Activated CD4-positive, alpha-beta T cell treated with anti-CD3 and anti-CD28 coated beads for 36 hours (primary cell): ENCODE data around the gene EGFL7. TPM values are rescaled to one million over a fixed set of nuclear protein-coding genes. Genes with fewer than 3 reads are reported as not detected.

Experiments
- ATAC-seq: fragments of 200-7000 bp; cut with Tn5 transposase; one replicate; pipeline ENCODE4 v1.10.0; 2021; ENCODE audit warnings: mild to moderate bottlenecking, moderate library complexity
- CTCF ChIA-PET: fragments of 350-600 bp; sonication (Branson Sonifier 250); formaldehyde crosslinking; loops from one replicate; lab custom pipeline; 2021; ENCODE audit warnings: antibody characterized with exemption; lab: Charles Lee
- POLR2A ChIA-PET: fragments of 350-600 bp; sonication (Branson Sonifier 250); formaldehyde crosslinking; loops from one replicate; lab custom pipeline; 2021; ENCODE audit warnings: antibody characterized with exemption, inconsistent platforms; lab: Charles Lee
- DNase-seq: peaks from one replicate; pipeline ENCODE4 v3.0.0-alpha.2; 2020
- H3K27ac Mint-ChIP-seq: one replicate; pipeline ENCODE4 v1.8.0; 2021; ENCODE audit warnings: mixed read lengths
- H3K27me3 Mint-ChIP-seq: one replicate; pipeline ENCODE4 v1.8.0; 2021; ENCODE audit warnings: mixed read lengths
- H3K36me3 Mint-ChIP-seq: one replicate; pipeline ENCODE4 v1.8.0; 2021; ENCODE audit warnings: low read depth, mixed read lengths
- H3K4me1 Mint-ChIP-seq: one replicate; pipeline ENCODE4 v1.8.0; 2021; ENCODE audit warnings: mixed read lengths
- H3K4me3 Mint-ChIP-seq: one replicate; pipeline ENCODE4 v1.8.0; 2021; ENCODE audit warnings: mild to moderate bottlenecking, moderate library complexity, mixed read lengths
- H3K9me3 Mint-ChIP-seq: one replicate; pipeline ENCODE4 v1.8.0; 2021; ENCODE audit warnings: low read depth, mixed read lengths
- intact Hi-C, 2 experiments: fragments of 100-400 bp; cut with DNase I in 1 of 2; cut with micrococcal nuclease in 1 of 2; formaldehyde crosslinking; loops; one replicate each; pipeline versions ENCODE4 v1.14.2 to v1.15.1; 2022 to 2024; cut with DNase I, micrococcal nuclease
- total RNA-seq, 2 experiments: library from RNA; stranded (reverse); gene quantifications; one replicate each; pipeline ENCODE4 v1.2.3, GENCODE V29; 2021

The EGFL7 gene
- total RNA-seq, 2 experiments from 2014 or later = 1.2 to 1.4 TPM

GRCh38 chr9:136657974-136658848 is 4.5 kb upstream of the EGFL7 start:
- no peak for DNase-seq
- no peak overlapping the region for H3K4me3 Mint-ChIP-seq
- no peak overlapping the region for H3K27ac Mint-ChIP-seq
- POLR2A ChIA-PET = no interaction called here
- intact Hi-C loops = no loop called here
- H3K36me3 Mint-ChIP-seq = no peaks in the 10 kb centered on the region
- no peaks in the 10 kb centered on the region for H3K9me3 Mint-ChIP-seq
- H3K4me1 Mint-ChIP-seq = peaks cover 11% of the 10 kb centered on the region
- ATAC-seq = no peak
- H3K27me3 Mint-ChIP-seq = peaks cover 24% of the 10 kb centered on the region
- CTCF ChIA-PET = interaction anchor here (0.8 kb wide), 1 partner anchor 173 kb away, joined by 3 read pairs; no protein-coding TSS in a partner anchor

- CTCF ChIA-PET = no interaction called here
- H3K36me3 Mint-ChIP-seq = no peaks in the 10 kb centered on the region
- intact Hi-C loops = no loop called here
- POLR2A ChIA-PET = no interaction called here
- DNase-seq (no peak), ATAC-seq (no peak)
- no peak overlapping the region for H3K27ac Mint-ChIP-seq
- H3K4me3 Mint-ChIP-seq = no peak overlapping the region
- H3K4me1 Mint-ChIP-seq = peaks cover 11% of the 10 kb centered on the region
- peaks cover 24% of the 10 kb centered on the region for H3K27me3 Mint-ChIP-seq
- H3K9me3 Mint-ChIP-seq = no peaks in the 10 kb centered on the region
Measured at GRCh38 chr9:136658849-136659535, 3.7 kb upstream of the EGFL7 start.

GRCh38 chr9:136659861-136660784 is 2.6 kb upstream of the EGFL7 start:
- CTCF ChIA-PET = no interaction called here
- POLR2A ChIA-PET = no interaction called here
- peaks cover 25% of the 10 kb centered on the region for H3K27me3 Mint-ChIP-seq
- ATAC-seq = no peak
- intact Hi-C loops = no loop called here
- no peaks in the 10 kb centered on the region for H3K9me3 Mint-ChIP-seq
- no peak for DNase-seq
- H3K27ac Mint-ChIP-seq = no peak overlapping the region
- no peaks in the 10 kb centered on the region for H3K36me3 Mint-ChIP-seq
- peaks cover 15% of the 10 kb centered on the region for H3K4me1 Mint-ChIP-seq
- H3K4me3 Mint-ChIP-seq = no peak overlapping the region

GRCh38 chr9:136660971-136661550 is 1.7 kb upstream of the EGFL7 start:
- DNase-seq (no peak), ATAC-seq (no peak)
- ChIA-PET CTCF (interaction anchor here (1.8 kb wide), 1 partner anchor 11 kb away, joined by 7 read pairs; no protein-coding TSS in a partner anchor), POLR2A (no interaction called here)
- Mint-ChIP-seq H3K9me3 (no peaks in the 10 kb centered on the region), H3K4me3 (no peak overlapping the region), H3K27ac (no peak overlapping the region), H3K36me3 (no peaks in the 10 kb centered on the region), H3K27me3 (peaks cover 21% of the 10 kb centered on the region), H3K4me1 (peaks cover 14% of the 10 kb centered on the region)
- intact Hi-C loops = no loop called here

GRCh38 chr9:136661641-136662325 is 933 bp upstream of the EGFL7 start:
- Mint-ChIP-seq H3K36me3 (no peaks in the 10 kb centered on the region), H3K4me1 (peaks cover 12% of the 10 kb centered on the region), H3K9me3 (no peaks in the 10 kb centered on the region), H3K27ac (no peak overlapping the region), H3K27me3 (peaks cover 22% of the 10 kb centered on the region), H3K4me3 (no peak overlapping the region)
- POLR2A ChIA-PET = interaction anchor here (0.5 kb wide), 1 partner anchor 19 kb away, joined by 3 read pairs; no protein-coding TSS in a partner anchor
- intact Hi-C loops = no loop called here
- DNase-seq = no peak
- CTCF ChIA-PET = interaction anchor here (1.2 to 1.8 kb wide), 2 partner anchors 10 to 18 kb away, joined by 3 to 7 read pairs; no protein-coding TSS in a partner anchor
- no peak for ATAC-seq

- ChIA-PET POLR2A (no interaction called here), CTCF (interaction anchor here (1.2 to 1.8 kb wide), 2 partner anchors 10 to 18 kb away, joined by 3 to 7 read pairs; no protein-coding TSS in a partner anchor)
Measured at GRCh38 chr9:136662326-136662655, 425 bp upstream of the EGFL7 start.

GRCh38 chr9:136664000-136664915 is 1.5 kb downstream of the EGFL7 start:
- H3K9me3 Mint-ChIP-seq = no peaks in the 10 kb centered on the region
- H3K4me1 Mint-ChIP-seq = peaks cover 5% of the 10 kb centered on the region
- peak overlapping the region; percentile 62 for H3K4me3 Mint-ChIP-seq
- H3K36me3 Mint-ChIP-seq = no peaks in the 10 kb centered on the region
- peaks cover 9% of the 10 kb centered on the region for H3K27me3 Mint-ChIP-seq
- DNase-seq (no peak), ATAC-seq (no peak)
- ChIA-PET POLR2A (no interaction called here), CTCF (no interaction called here)
- H3K27ac Mint-ChIP-seq = no peak overlapping the region
- intact Hi-C loops = no loop called here

More at GRCh38 chr9:136662326-136662655, 425 bp upstream of the EGFL7 start:
- no peak overlapping the region for H3K4me3 Mint-ChIP-seq
- no peak for DNase-seq
- ATAC-seq = no peak
- intact Hi-C loops = no loop called here
- H3K4me1 Mint-ChIP-seq = peaks cover 12% of the 10 kb centered on the region
- no peak overlapping the region for H3K27ac Mint-ChIP-seq
- peaks cover 22% of the 10 kb centered on the region for H3K27me3 Mint-ChIP-seq
- no peaks in the 10 kb centered on the region for H3K9me3 Mint-ChIP-seq
- no peaks in the 10 kb centered on the region for H3K36me3 Mint-ChIP-seq

- ChIA-PET POLR2A (no interaction called here), CTCF (interaction anchor here (0.9 kb wide), 1 partner anchor 65 kb away, joined by 4 read pairs; no protein-coding TSS in a partner anchor)
- intact Hi-C loops = loop anchor here in 1 of 2 experiments (5.0 kb wide), 1 partner anchor 62 kb away; no protein-coding TSS in a partner anchor
- H3K4me1 Mint-ChIP-seq = peaks cover 5% of the 10 kb centered on the region
- H3K27ac Mint-ChIP-seq = no peak overlapping the region
- ATAC-seq = peak; percentile 50
- H3K27me3 Mint-ChIP-seq = peaks cover 9% of the 10 kb centered on the region
- no peaks in the 10 kb centered on the region for H3K9me3 Mint-ChIP-seq
- H3K4me3 Mint-ChIP-seq = peak overlapping the region; percentile 62
- no peaks in the 10 kb centered on the region for H3K36me3 Mint-ChIP-seq
- DNase-seq = peak; percentile 58
Measured at GRCh38 chr9:136665111-136665703, 2.5 kb downstream of the EGFL7 start.

DNA sequence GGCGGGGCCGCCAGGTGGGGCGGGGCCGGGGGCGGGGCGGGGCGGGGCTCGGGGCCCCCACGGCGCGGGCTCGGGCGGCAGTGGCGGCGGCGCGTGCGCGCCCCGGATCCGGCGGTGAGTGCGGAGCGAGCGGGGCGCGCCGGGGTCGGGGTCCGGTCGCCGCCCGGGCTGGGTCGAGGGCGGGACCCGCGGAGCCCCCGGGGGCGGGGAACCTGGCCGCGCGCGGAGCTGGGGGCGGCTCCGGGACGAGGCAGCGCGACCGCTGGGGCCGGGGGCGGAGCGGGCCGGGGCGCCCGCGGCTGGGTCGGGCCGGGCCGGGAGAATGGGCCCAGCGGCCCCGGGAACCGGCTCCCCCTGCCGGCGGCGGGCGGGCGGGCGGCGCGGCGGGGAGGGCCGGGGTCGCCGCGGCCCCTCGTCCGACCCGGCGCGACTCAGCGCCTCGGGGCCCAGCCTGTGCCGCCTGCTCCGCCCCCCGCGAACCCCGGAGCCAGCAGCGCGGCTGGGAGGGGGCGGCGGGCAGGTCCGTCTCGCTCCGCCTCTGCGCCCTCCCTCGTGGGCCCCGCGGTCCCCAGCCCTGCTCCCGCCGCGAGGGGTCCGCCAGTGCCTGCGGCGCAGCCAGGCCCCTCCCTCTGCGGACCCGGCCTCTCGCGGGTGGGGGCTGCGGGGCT is 3.1 kb downstream of the EGFL7 start:
- ATAC-seq = peak; percentile 37
- no peaks in the 10 kb centered on the region for H3K9me3 Mint-ChIP-seq
- no peak overlapping the region for H3K27ac Mint-ChIP-seq
- ChIA-PET CTCF (interaction anchor here (0.9 kb wide), 1 partner anchor 64 kb away, joined by 4 read pairs; no protein-coding TSS in a partner anchor), POLR2A (no interaction called here)
- H3K27me3 Mint-ChIP-seq = peaks cover 9% of the 10 kb centered on the region
- intact Hi-C loops = loop anchor here in 1 of 2 experiments (5.0 kb wide), 1 partner anchor 61 kb away; no protein-coding TSS in a partner anchor
- H3K4me3 Mint-ChIP-seq = no peak overlapping the region
- H3K4me1 Mint-ChIP-seq = peaks cover 5% of the 10 kb centered on the region
- no peaks in the 10 kb centered on the region for H3K36me3 Mint-ChIP-seq
- peak; percentile 30 for DNase-seq
